Right atrium auricular region (tissue), 2 donors: ENCODE data around the gene TNIP2. TPM values are rescaled to one million over a fixed set of nuclear protein-coding genes. Genes with fewer than 3 reads are reported as not detected.
A peak's percentile ranks its signal among the peaks of the same experiment; 100 is the strongest.

Source experiments
- DNase-seq: peaks from one replicate; pipeline ENCODE4 v3.0.0-alpha.2; 2019; ENCODE audit warnings: low spot score
- H3K27ac ChIP-seq, 2 donors: fragments of 200-600 bp; sonication (generic); 1 replicate in 1 of 2; 2 replicates in 1 of 2; pipeline ENCODE4 v1.5.1; 2016 to 2019
- H3K27me3 ChIP-seq, 2 donors: fragments of 200-600 bp; sonication (generic); one replicate each; pipeline versions ENCODE4 v1.5.1 to v1.6.0; 2017 to 2019
- H3K36me3 ChIP-seq: fragments of 200-600 bp; sonication (generic); one replicate; pipeline ENCODE4 v1.5.1; 2016
- H3K4me1 ChIP-seq, 2 donors: fragments of 200-600 bp; sonication (generic); one replicate each; pipeline versions ENCODE4 v1.5.1 to v1.6.0; 2017 to 2019
- H3K4me3 ChIP-seq, 2 donors: fragments of 200-600 bp; sonication (generic); 1 replicate in 1 of 2; 2 replicates in 1 of 2; pipeline ENCODE4 v1.5.1; 2017 to 2019; ENCODE audit warnings: mild to moderate bottlenecking in 1 of 2, moderate library complexity in 1 of 2
- H3K9me3 ChIP-seq, 2 donors: fragments of 200-600 bp; sonication (generic); one replicate each; pipeline ENCODE4 v1.5.1; 2019
- CTCF ChIP-seq, 2 donors: fragments of 200-600 bp; sonication (generic); IDR thresholded peaks; one replicate each; pipeline ENCODE4 v1.5.1; 2019; ENCODE audit warnings: antibody characterized with exemption in 2 of 2
- total RNA-seq, 2 donors: library from RNA; depleted of rRNA; stranded (reverse); fragments of >200 nt; gene quantifications; one replicate each; pipeline ENCODE4 v1.1.0, GENCODE V29; 2016

Gene TNIP2
- total RNA-seq, 2 donors from 2014 or later = 28.0 to 45.8 TPM

GRCh38 chr4:2795300-2795892 is 39.3 kb upstream of the TNIP2 start:
- Histone ChIP-seq H3K9me3 (no peaks in the 10 kb centered on the region), H3K4me3 (no peak overlapping the region), H3K27ac (peak overlapping the region; percentile 61 to 88), H3K36me3 (no peaks in the 10 kb centered on the region), H3K27me3 (no peaks in the 10 kb centered on the region), H3K4me1 (peaks cover 0 to 97% of the 10 kb centered on the region in 2 donors)
- no peak for TF ChIP-seq CTCF (IDR thresholded peaks at IDR 0.05)
- no peak for DNase-seq

- no peak for TF ChIP-seq CTCF (IDR thresholded peaks at IDR 0.05)
- Histone ChIP-seq H3K36me3 (no peaks in the 10 kb centered on the region), H3K27me3 (no peaks in the 10 kb centered on the region), H3K27ac (peak overlapping the region; percentile 61 to 88), H3K9me3 (no peaks in the 10 kb centered on the region), H3K4me3 (peak overlapping the region in 1 of 2 donors; percentile 90), H3K4me1 (peaks cover 0 to 92% of the 10 kb centered on the region in 2 donors)
- no peak for DNase-seq
These were observed 38.6 kb upstream of the TNIP2 start for GRCh38 chr4:2794486-2795299.

GRCh38 chr4:2793586-2794485 is 37.7 kb upstream of the TNIP2 start:
- DNase-seq = no peak
- Histone ChIP-seq H3K27me3 (no peaks in the 10 kb centered on the region), H3K27ac (peak overlapping the region; percentile 61 to 88), H3K36me3 (no peaks in the 10 kb centered on the region), H3K4me3 (peak overlapping the region; percentile 62 to 90), H3K4me1 (peaks cover 0 to 87% of the 10 kb centered on the region in 2 donors), H3K9me3 (no peaks in the 10 kb centered on the region)
- no peak for TF ChIP-seq CTCF (IDR thresholded peaks at IDR 0.05)

- Histone ChIP-seq H3K36me3 (no peaks in the 10 kb centered on the region), H3K4me1 (peaks cover 0 to 87% of the 10 kb centered on the region in 2 donors), H3K4me3 (peak within 1 kb of the TSS; percentile 62 to 90), H3K27me3 (no peaks in the 10 kb centered on the region), H3K9me3 (no peaks in the 10 kb centered on the region), H3K27ac (peak within 1 kb of the TSS; percentile 61 to 88)
- no peak for DNase-seq
- TF ChIP-seq CTCF (IDR thresholded peaks at IDR 0.05) = no peak
These were observed 36.8 kb upstream of the TNIP2 start, which contains the start of gene SH3BP2 for GRCh38 chr4:2792711-2793585. TSS of gene SH3BP2 (plus strand) at chr4:2793085. CDS start at chr4:2820618, 27,533 bp downstream.

GRCh38 chr4:2792396-2792710 is 36.2 kb upstream of the TNIP2 start:
- TF ChIP-seq CTCF (IDR thresholded peaks at IDR 0.05) = no peak
- no peaks in the 10 kb centered on the region for H3K27me3 ChIP-seq
- H3K4me3 ChIP-seq = peak overlapping the region in 1 of 2 donors; percentile 90
- DNase-seq = no peak
- H3K27ac ChIP-seq = peak overlapping the region; percentile 50 to 61
- no peaks in the 10 kb centered on the region for H3K36me3 ChIP-seq
- no peaks in the 10 kb centered on the region for H3K9me3 ChIP-seq
- peaks cover 0 to 87% of the 10 kb centered on the region in 2 donors for H3K4me1 ChIP-seq
